HTR-8/SVneo (cell line): Measurements from ENCODE around the gene ASCL2.
A peak's percentile ranks its signal among the peaks of the same experiment; 100 is the strongest.

ENCODE experiments used
- DNase-seq: peaks from one replicate; pipeline ENCODE4 v3.0.0; 2011; ENCODE audit warnings: low spot score, mixed read lengths; ENCODE audit not compliant: insufficient read length
- FAIRE-seq: peaks from 2 replicates; lab custom pipeline; 2011; peaks lifted over from hg19 to GRCh38; lab: Jason Lieb, UNC

The ASCL2 gene

GRCh38 chr11:2309251-2310072 is 39.1 kb upstream of the ASCL2 start:
- DNase-seq = no peak
- FAIRE-seq = no peak

GRCh38 chr11:2308713-2309112 is 38.3 kb upstream of the ASCL2 start:
- DNase-seq (no peak), FAIRE-seq (no peak)

GRCh38 chr11:2307501-2308331 is 37.3 kb upstream of the ASCL2 start:
- FAIRE-seq (no peak), DNase-seq (no peak)

- DNase-seq (no peak), FAIRE-seq (no peak)
Measured at GRCh38 chr11:2306877-2307500, 36.6 kb upstream of the ASCL2 start.

- DNase-seq = no peak
- FAIRE-seq = no peak
Measured at GRCh38 chr11:2306452-2306823, 36.0 kb upstream of the ASCL2 start.

GRCh38 chr11:2305788-2306451 is 35.5 kb upstream of the ASCL2 start:
- DNase-seq (no peak), FAIRE-seq (peak; percentile 78)

- no peak for FAIRE-seq
- DNase-seq = peak; percentile 76
Measured at GRCh38 chr11:2305140-2305778, 34.9 kb upstream of the ASCL2 start.

GRCh38 chr11:2304506-2305139 is 34.2 kb upstream of the ASCL2 start:
- no peak for FAIRE-seq

GRCh38 chr11:2303627-2304505 is 33.5 kb upstream of the ASCL2 start:
- DNase-seq (no peak), FAIRE-seq (no peak)

More at GRCh38 chr11:2304506-2305139, 34.2 kb upstream of the ASCL2 start:
- no peak for DNase-seq

- FAIRE-seq (no peak), DNase-seq (no peak)
Measured at GRCh38 chr11:2302896-2303626, 32.7 kb upstream of the ASCL2 start.

GRCh38 chr11:2302306-2302895 is 32.0 kb upstream of the ASCL2 start:
- DNase-seq = no peak
- FAIRE-seq = no peak

- FAIRE-seq (no peak), DNase-seq (no peak)
Measured at GRCh38 chr11:2301631-2302305, 31.4 kb upstream of the ASCL2 start, which contains the start of the genes C11orf21 and TSPAN32. Gene C11orf21, minus strand, starts transcription at chr11:2301918. Its CDS starts 110 bp downstream, at chr11:2301808. Gene TSPAN32, plus strand, starts transcription at chr11:2302013. Its CDS starts 137 bp downstream, at chr11:2302150.

GRCh38 chr11:2300936-2301630 is 30.7 kb upstream of the ASCL2 start:
- FAIRE-seq (no peak), DNase-seq (no peak)

- FAIRE-seq = no peak
- no peak for DNase-seq
Measured at GRCh38 chr11:2300290-2300935, 30.0 kb upstream of the ASCL2 start.

GRCh38 chr11:2299773-2300172 is 29.4 kb upstream of the ASCL2 start:
- no peak for FAIRE-seq
- DNase-seq = no peak
